H1 (cell line): Measurements from ENCODE around the gene TBC1D22A. TPM values are rescaled to one million over a fixed set of nuclear protein-coding genes. Genes with fewer than 3 reads are reported as not detected.

ENCODE experiments used
- CTBP2 ChIP-seq: IDR thresholded peaks from 2 replicates; pipeline ENCODE4 v1.7.0; 2011; ENCODE audit warnings: borderline replicate concordance, mild to moderate bottlenecking, moderate library complexity, mixed read lengths, low read length; ENCODE audit not compliant: insufficient read depth, insufficient read length
- FOSL1 ChIP-seq: IDR thresholded peaks from 2 replicates; pipeline ENCODE4 v1.6.1; 2011; ENCODE audit warnings: mild to moderate bottlenecking, low read depth, low read length, moderate library complexity; ENCODE audit not compliant: insufficient read depth
- KDM4A ChIP-seq: IDR thresholded peaks from one replicate; pipeline ENCODE4 v1.7.1; 2012; ENCODE audit warnings: low read depth, mild to moderate bottlenecking, moderate library complexity, low read length, inconsistent platforms; ENCODE audit not compliant: severe bottlenecking
- NANOG ChIP-seq: IDR thresholded peaks from 2 replicates; pipeline ENCODE4 v1.6.1; 2011; ENCODE audit warnings: low read length, low read depth, mild to moderate bottlenecking, inconsistent platforms; ENCODE audit not compliant: insufficient read depth, poor library complexity, severe bottlenecking
- SP1 ChIP-seq: IDR thresholded peaks from 2 replicates; pipeline ENCODE4 v1.6.1; 2011; ENCODE audit warnings: low read depth, low read length
- TAF7 ChIP-seq: optimal IDR thresholded peaks from 2 replicates; pipeline ENCODE3; 2011; ENCODE audit warnings: low read depth, mild to moderate bottlenecking, inconsistent platforms, low read length, moderate library complexity, borderline replicate concordance
- ZNF274 ChIP-seq: IDR thresholded peaks from 2 replicates; pipeline ENCODE4 v1.7.0; 2012; ENCODE audit warnings: low read length, borderline replicate concordance; ENCODE audit errors: extremely low read depth
- polyA plus RNA-seq, 7 experiments: library from polyadenylated mRNA; depleted of rRNA in 3 of 7; stranded (reverse) in 5 of 7; unstranded in 2 of 7; fragments of >200 nt in 5 of 7; fragments of 200-250 nt in 2 of 7; gene quantifications; 1 replicate in 5 of 7; 2 replicates in 1 of 7; 4 replicates in 1 of 7; pipeline versions ENCODE4 v1.2.1 to v1.2.3, GENCODE V29; 2011 to 2013; ENCODE audit warnings: missing spikeins in 2 of 7, mixed read lengths in 2 of 7
- total RNA-seq: library from RNA; stranded (reverse); fragmentation: NEBNext Ultra II Directional; extraction: Animal tissue kit (Norgen Biotek cat#: 25700); gene quantifications from 2 replicates; pipeline ENCODE4 v1.2.1, GENCODE V29; 2021
- TF ChIP-seq, protein P1 (sequence below): fragments of 300-600 bp; sonication (generic); IDR thresholded peaks from 2 replicates; pipeline ENCODE4 v1.7.1; 2012; ENCODE audit warnings: low read length, moderate library complexity, mild to moderate bottlenecking, inconsistent platforms; ENCODE audit not compliant: insufficient replicate concordance
- TF ChIP-seq, protein P2 (sequence below): IDR thresholded peaks from 2 replicates; pipeline ENCODE4 v1.6.1; 2011; ENCODE audit warnings: low read length, improper control_type of control experiment

TBC1D22A gene
- total and polyA plus RNA-seq, 2 of the 8 experiments (the other 6 are each of a cell fraction or from before 2014, with no cell fraction given): 11.9 to 18.4 TPM

- TF ChIP-seq, protein P1, sequence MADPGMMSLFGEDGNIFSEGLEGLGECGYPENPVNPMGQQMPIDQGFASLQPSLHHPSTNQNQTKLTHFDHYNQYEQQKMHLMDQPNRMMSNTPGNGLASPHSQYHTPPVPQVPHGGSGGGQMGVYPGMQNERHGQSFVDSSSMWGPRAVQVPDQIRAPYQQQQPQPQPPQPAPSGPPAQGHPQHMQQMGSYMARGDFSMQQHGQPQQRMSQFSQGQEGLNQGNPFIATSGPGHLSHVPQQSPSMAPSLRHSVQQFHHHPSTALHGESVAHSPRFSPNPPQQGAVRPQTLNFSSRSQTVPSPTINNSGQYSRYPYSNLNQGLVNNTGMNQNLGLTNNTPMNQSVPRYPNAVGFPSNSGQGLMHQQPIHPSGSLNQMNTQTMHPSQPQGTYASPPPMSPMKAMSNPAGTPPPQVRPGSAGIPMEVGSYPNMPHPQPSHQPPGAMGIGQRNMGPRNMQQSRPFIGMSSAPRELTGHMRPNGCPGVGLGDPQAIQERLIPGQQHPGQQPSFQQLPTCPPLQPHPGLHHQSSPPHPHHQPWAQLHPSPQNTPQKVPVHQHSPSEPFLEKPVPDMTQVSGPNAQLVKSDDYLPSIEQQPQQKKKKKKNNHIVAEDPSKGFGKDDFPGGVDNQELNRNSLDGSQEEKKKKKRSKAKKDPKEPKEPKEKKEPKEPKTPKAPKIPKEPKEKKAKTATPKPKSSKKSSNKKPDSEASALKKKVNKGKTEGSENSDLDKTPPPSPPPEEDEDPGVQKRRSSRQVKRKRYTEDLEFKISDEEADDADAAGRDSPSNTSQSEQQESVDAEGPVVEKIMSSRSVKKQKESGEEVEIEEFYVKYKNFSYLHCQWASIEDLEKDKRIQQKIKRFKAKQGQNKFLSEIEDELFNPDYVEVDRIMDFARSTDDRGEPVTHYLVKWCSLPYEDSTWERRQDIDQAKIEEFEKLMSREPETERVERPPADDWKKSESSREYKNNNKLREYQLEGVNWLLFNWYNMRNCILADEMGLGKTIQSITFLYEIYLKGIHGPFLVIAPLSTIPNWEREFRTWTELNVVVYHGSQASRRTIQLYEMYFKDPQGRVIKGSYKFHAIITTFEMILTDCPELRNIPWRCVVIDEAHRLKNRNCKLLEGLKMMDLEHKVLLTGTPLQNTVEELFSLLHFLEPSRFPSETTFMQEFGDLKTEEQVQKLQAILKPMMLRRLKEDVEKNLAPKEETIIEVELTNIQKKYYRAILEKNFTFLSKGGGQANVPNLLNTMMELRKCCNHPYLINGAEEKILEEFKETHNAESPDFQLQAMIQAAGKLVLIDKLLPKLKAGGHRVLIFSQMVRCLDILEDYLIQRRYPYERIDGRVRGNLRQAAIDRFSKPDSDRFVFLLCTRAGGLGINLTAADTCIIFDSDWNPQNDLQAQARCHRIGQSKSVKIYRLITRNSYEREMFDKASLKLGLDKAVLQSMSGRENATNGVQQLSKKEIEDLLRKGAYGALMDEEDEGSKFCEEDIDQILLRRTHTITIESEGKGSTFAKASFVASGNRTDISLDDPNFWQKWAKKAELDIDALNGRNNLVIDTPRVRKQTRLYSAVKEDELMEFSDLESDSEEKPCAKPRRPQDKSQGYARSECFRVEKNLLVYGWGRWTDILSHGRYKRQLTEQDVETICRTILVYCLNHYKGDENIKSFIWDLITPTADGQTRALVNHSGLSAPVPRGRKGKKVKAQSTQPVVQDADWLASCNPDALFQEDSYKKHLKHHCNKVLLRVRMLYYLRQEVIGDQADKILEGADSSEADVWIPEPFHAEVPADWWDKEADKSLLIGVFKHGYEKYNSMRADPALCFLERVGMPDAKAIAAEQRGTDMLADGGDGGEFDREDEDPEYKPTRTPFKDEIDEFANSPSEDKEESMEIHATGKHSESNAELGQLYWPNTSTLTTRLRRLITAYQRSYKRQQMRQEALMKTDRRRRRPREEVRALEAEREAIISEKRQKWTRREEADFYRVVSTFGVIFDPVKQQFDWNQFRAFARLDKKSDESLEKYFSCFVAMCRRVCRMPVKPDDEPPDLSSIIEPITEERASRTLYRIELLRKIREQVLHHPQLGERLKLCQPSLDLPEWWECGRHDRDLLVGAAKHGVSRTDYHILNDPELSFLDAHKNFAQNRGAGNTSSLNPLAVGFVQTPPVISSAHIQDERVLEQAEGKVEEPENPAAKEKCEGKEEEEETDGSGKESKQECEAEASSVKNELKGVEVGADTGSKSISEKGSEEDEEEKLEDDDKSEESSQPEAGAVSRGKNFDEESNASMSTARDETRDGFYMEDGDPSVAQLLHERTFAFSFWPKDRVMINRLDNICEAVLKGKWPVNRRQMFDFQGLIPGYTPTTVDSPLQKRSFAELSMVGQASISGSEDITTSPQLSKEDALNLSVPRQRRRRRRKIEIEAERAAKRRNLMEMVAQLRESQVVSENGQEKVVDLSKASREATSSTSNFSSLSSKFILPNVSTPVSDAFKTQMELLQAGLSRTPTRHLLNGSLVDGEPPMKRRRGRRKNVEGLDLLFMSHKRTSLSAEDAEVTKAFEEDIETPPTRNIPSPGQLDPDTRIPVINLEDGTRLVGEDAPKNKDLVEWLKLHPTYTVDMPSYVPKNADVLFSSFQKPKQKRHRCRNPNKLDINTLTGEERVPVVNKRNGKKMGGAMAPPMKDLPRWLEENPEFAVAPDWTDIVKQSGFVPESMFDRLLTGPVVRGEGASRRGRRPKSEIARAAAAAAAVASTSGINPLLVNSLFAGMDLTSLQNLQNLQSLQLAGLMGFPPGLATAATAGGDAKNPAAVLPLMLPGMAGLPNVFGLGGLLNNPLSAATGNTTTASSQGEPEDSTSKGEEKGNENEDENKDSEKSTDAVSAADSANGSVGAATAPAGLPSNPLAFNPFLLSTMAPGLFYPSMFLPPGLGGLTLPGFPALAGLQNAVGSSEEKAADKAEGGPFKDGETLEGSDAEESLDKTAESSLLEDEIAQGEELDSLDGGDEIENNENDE: no peak
- TF ChIP-seq, protein P2, sequence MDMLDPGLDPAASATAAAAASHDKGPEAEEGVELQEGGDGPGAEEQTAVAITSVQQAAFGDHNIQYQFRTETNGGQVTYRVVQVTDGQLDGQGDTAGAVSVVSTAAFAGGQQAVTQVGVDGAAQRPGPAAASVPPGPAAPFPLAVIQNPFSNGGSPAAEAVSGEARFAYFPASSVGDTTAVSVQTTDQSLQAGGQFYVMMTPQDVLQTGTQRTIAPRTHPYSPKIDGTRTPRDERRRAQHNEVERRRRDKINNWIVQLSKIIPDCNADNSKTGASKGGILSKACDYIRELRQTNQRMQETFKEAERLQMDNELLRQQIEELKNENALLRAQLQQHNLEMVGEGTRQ: no peak
- TF ChIP-seq FOSL1: no peak
- TF ChIP-seq CTBP2: no peak
- no peak for TF ChIP-seq NANOG
- no peak for TF ChIP-seq ZNF274
- TF ChIP-seq TAF7: no peak
- TF ChIP-seq KDM4A: no peak
- TF ChIP-seq SP1: no peak
Measured at GRCh38 chr22:46844606-46845210, 82.3 kb downstream of the TBC1D22A start (continued).
